OCI-LY7 (cell line): ENCODE data around the gene HHEX. TPM values are rescaled to one million over a fixed set of nuclear protein-coding genes. Genes with fewer than 3 reads are reported as not detected.
A peak's percentile ranks its signal among the peaks of the same experiment; 100 is the strongest.

Source experiments
- BruUV-seq: library from RNA; stranded (reverse); fragments of 400-500 nt; replicated peaks from 2 replicates; lab custom pipeline; 2021; lab: Mats Ljungman, UMichigan
- CTCF ChIA-PET: fragments of 300-600 bp; sonication (Branson Sonifier 250); formaldehyde crosslinking; loops from one replicate; lab custom pipeline; 2022; ENCODE audit warnings: antibody characterized with exemption; ENCODE audit not compliant: unreplicated experiment; lab: Charles Lee
- POLR2A ChIA-PET: fragments of 300-600 bp; sonication (Branson Sonifier 250); formaldehyde crosslinking; loops from one replicate; lab custom pipeline; 2022; ENCODE audit warnings: antibody characterized with exemption; lab: Charles Lee
- DNase-seq: peaks from one replicate; pipeline ENCODE4 v3.0.0-alpha.2; 2015; ENCODE audit warnings: low spot score
- H2AFZ ChIP-seq: fragments of 200-600 bp; sonication (generic), shearing (Covaris generic); 2 replicates; pipeline ENCODE4 v1.6.1; 2014; ENCODE audit warnings: mild to moderate bottlenecking, antibody characterized with exemption, low read length, moderate library complexity
- H3K27ac ChIP-seq: fragments of 200-600 bp; sonication (generic); 2 replicates; pipeline ENCODE4 v1.5.1; 2014; ENCODE audit warnings: mixed run types, low read depth, mild to moderate bottlenecking, moderate library complexity, low read length, inconsistent platforms; ENCODE audit not compliant: poor library complexity, severe bottlenecking
- H3K36me3 ChIP-seq: fragments of 200-600 bp; sonication (generic); 2 replicates; pipeline ENCODE4 v1.6.1; 2014; ENCODE audit warnings: mild to moderate bottlenecking, antibody characterized with exemption, low read length, moderate library complexity, mixed read lengths; ENCODE audit not compliant: insufficient read depth
- H3K4me1 ChIP-seq: fragments of 200-600 bp; sonication (generic); 2 replicates; pipeline ENCODE4 v1.5.1; 2014; ENCODE audit warnings: mild to moderate bottlenecking, low read length; ENCODE audit not compliant: insufficient read depth, poor library complexity, severe bottlenecking
- H3K4me2 ChIP-seq: fragments of 200-600 bp; sonication (generic); 2 replicates; pipeline ENCODE4 v1.6.1; 2014; ENCODE audit warnings: mild to moderate bottlenecking, low read length
- H3K4me3 ChIP-seq: fragments of 200-600 bp; sonication (generic); 2 replicates; pipeline ENCODE4 v1.5.1; 2014; ENCODE audit warnings: mild to moderate bottlenecking, low read depth, low read length; ENCODE audit not compliant: poor library complexity, severe bottlenecking
- H3K79me2 ChIP-seq: fragments of 200-600 bp; sonication (generic); 2 replicates; pipeline ENCODE4 v1.6.1; 2016; ENCODE audit warnings: low read depth, mild to moderate bottlenecking, low read length, moderate library complexity, mixed read lengths; ENCODE audit not compliant: insufficient read depth
- H3K9me2 ChIP-seq: fragments of 200-600 bp; sonication (generic); 2 replicates; pipeline ENCODE4 v1.6.1; 2016; ENCODE audit warnings: mild to moderate bottlenecking, low read length, mixed read lengths; ENCODE audit not compliant: insufficient read depth
- H3K9me3 ChIP-seq: fragments of 200-600 bp; sonication (generic); 2 replicates; pipeline ENCODE4 v1.6.1; 2014; ENCODE audit warnings: mild to moderate bottlenecking, mixed run types, low read length, mixed read lengths
- H4K20me1 ChIP-seq: fragments of 200-600 bp; sonication (generic); 2 replicates; pipeline ENCODE4 v1.6.1; 2014; ENCODE audit warnings: mild to moderate bottlenecking, antibody characterized with exemption, low read length, moderate library complexity, mixed read lengths; ENCODE audit not compliant: insufficient read depth
- CTCF ChIP-seq: fragments of 200-600 bp; sonication (generic); conservative IDR thresholded peaks from 2 replicates; pipeline ENCODE4 v1.5.1; 2014; ENCODE audit warnings: mild to moderate bottlenecking, antibody characterized with exemption, low read length, moderate library complexity, mixed read lengths
- EZH2phosphoT487 ChIP-seq: fragments of 200-600 bp; sonication (generic); IDR thresholded peaks from 2 replicates; pipeline ENCODE4 v1.6.1; 2018; ENCODE audit warnings: low read depth, borderline replicate concordance, mild to moderate bottlenecking, mixed run types, antibody characterized with exemption, low read length, moderate library complexity, mixed read lengths
- intact Hi-C: fragments of 100-400 bp; cut with micrococcal nuclease; formaldehyde crosslinking; loops from one replicate; pipeline ENCODE4 v1.10.0; 2022; ENCODE audit not compliant: unreplicated experiment
- total RNA-seq, 2 experiments: library from RNA; depleted of rRNA in 1 of 2; stranded (reverse); fragments of >200 nt in 1 of 2; shearing (Covaris generic) in 1 of 2; gene quantifications; 2 replicates each; pipeline ENCODE4 v1.2.3, GENCODE V29; 2014 to 2022

HHEX gene
- total RNA-seq, 2 experiments from 2014 or later: 1.6 to 2.8 TPM

GRCh38 chr10:92690211-92690914 lies 608 bp downstream of the HHEX start:
- TF ChIP-seq EZH2phosphoT487 (0 out of 2 replicates have a peak, but pooled peaks have one; percentile 13), CTCF (no peak)
- no peak overlapping the region for H2AFZ ChIP-seq
- H3K27ac ChIP-seq: no peak overlapping the region
- H3K4me3 ChIP-seq: peak overlapping the region; percentile 62
- H4K20me1 ChIP-seq: no peaks in the 10 kb centered on the region
- no peaks in the 10 kb centered on the region for H3K36me3 ChIP-seq
- peak overlapping the region; percentile 55 for H3K4me2 ChIP-seq
- intact Hi-C loops: no loop called here
- CTCF ChIA-PET: no interaction called here
- H3K79me2 ChIP-seq: no peaks in the 10 kb centered on the region
- H3K9me2 ChIP-seq: no peaks in the 10 kb centered on the region
- H3K4me1 ChIP-seq: peaks cover 33% of the 10 kb centered on the region
- BruUV-seq: no TSS peak
- POLR2A ChIA-PET: interaction anchor here (0.8 to 1.4 kb wide), 4 partner anchors 10 to 53 kb away, joined by 3 to 4 read pairs (median 4); no protein-coding TSS in a partner anchor
- H3K9me3 ChIP-seq: no peaks in the 10 kb centered on the region
- DNase-seq: no peak

GRCh38 chr10:92690915-92691590 lies 1.3 kb downstream of the HHEX start:
- ChIA-PET POLR2A (interaction anchor here (0.8 to 1.4 kb wide), 4 partner anchors 10 to 52 kb away, joined by 3 to 4 read pairs (median 4); no protein-coding TSS in a partner anchor), CTCF (no interaction called here)
- H3K4me2 ChIP-seq: peak overlapping the region; percentile 55
- H3K4me3 ChIP-seq: peak overlapping the region; percentile 62
- H3K4me1 ChIP-seq: peaks cover 33% of the 10 kb centered on the region
- no peaks in the 10 kb centered on the region for H3K36me3 ChIP-seq
- TF ChIP-seq EZH2phosphoT487 (no peak; the same call in 1 of the 2 replicates), CTCF (no peak)
- H3K9me2 ChIP-seq: no peaks in the 10 kb centered on the region
- H3K27ac ChIP-seq: no peak overlapping the region
- BruUV-seq: no TSS peak
- DNase-seq: no peak
- no peaks in the 10 kb centered on the region for H4K20me1 ChIP-seq
- intact Hi-C loops: no loop called here
- no peaks in the 10 kb centered on the region for H3K79me2 ChIP-seq
- H3K9me3 ChIP-seq: no peaks in the 10 kb centered on the region
- no peak overlapping the region for H2AFZ ChIP-seq
